ENCODE measurements around the gene ZNF107. TPM values are rescaled to one million over a fixed set of nuclear protein-coding genes. Genes with fewer than 3 reads are reported as not detected.

ZNF107 gene
- total RNA-seq, 2 experiments from 2014 or later: 12.4 TPM

- peaks cover 38% of the 10 kb centered on the region for H3K4me1 Mint-ChIP-seq (ENCODE audit: low read depth)
- peaks cover 11% of the 10 kb centered on the region for H3K9me3 Mint-ChIP-seq
These were observed 19.2 kb downstream of the ZNF107 start for GRCh38 chr7:64685091-64685490.

GRCh38 chr7:64685741-64686140, 19.8 kb downstream of the ZNF107 start:
- H3K4me1 Mint-ChIP-seq (ENCODE audit: low read depth): peaks cover 38% of the 10 kb centered on the region
- H3K27me3 Mint-ChIP-seq: no peaks in the 10 kb centered on the region
- H3K4me3 Mint-ChIP-seq: no peak overlapping the region
- ATAC-seq (ENCODE audit: poor library complexity) (no peak), DNase-seq (no peak)
- intact Hi-C loops (cut with DNase I, micrococcal nuclease): loop anchor here in 1 of 2 experiments (5.0 kb wide), 1 partner anchor 707 kb away; no protein-coding TSS in a partner anchor
- Histone ChIP-seq H3K4me3 (ENCODE audit: low read length) (no peak overlapping the region), H3K4me1 (ENCODE audit: insufficient read depth, low read length) (peaks cover 27% of the 10 kb centered on the region), H3K27me3 (ENCODE audit: control insufficient read depth in 1 of 2, insufficient read depth in 2 of 2, low read length in 2 of 2) (no peaks in the 10 kb centered on the region), H3K9me3 (ENCODE audit: control insufficient read depth in 1 of 2, insufficient read depth in 1 of 2, low read length in 2 of 2) (peaks cover 9 to 42% of the 10 kb centered on the region in 2 experiments), H3K36me3 (ENCODE audit: insufficient read depth, low read length) (peaks cover 65% of the 10 kb centered on the region), H3K27ac (ENCODE audit: low read depth in 1 of 2, low read length in 2 of 2) (no peak overlapping the region)
- H3K9me3 Mint-ChIP-seq: peaks cover 11% of the 10 kb centered on the region
- H3K27ac Mint-ChIP-seq: no peak overlapping the region
- ChIA-PET CTCF (interaction anchor here (1.0 kb wide), 1 partner anchor 11 kb away, joined by 3 read pairs; no protein-coding TSS in a partner anchor), POLR2A (no interaction called here)
- H3K36me3 Mint-ChIP-seq (ENCODE audit: low read depth): no peaks in the 10 kb centered on the region
- TF ChIP-seq CTCF (IDR thresholded peaks at IDR 0.05): no peak

More at GRCh38 chr7:64685091-64685490, 19.2 kb downstream of the ZNF107 start:
- Histone ChIP-seq H3K9me3 (ENCODE audit: control insufficient read depth in 1 of 2, insufficient read depth in 1 of 2, low read length in 2 of 2) (peaks cover 16 to 42% of the 10 kb centered on the region in 2 experiments), H3K27me3 (ENCODE audit: control insufficient read depth in 1 of 2, insufficient read depth in 2 of 2, low read length in 2 of 2) (no peaks in the 10 kb centered on the region), H3K4me3 (ENCODE audit: low read length) (no peak overlapping the region), H3K36me3 (ENCODE audit: insufficient read depth, low read length) (peaks cover 67% of the 10 kb centered on the region), H3K4me1 (ENCODE audit: insufficient read depth, low read length) (peaks cover 27% of the 10 kb centered on the region), H3K27ac (ENCODE audit: low read depth in 1 of 2, low read length in 2 of 2) (no peak overlapping the region)
- H3K27me3 Mint-ChIP-seq: no peaks in the 10 kb centered on the region
- ChIA-PET POLR2A (no interaction called here), CTCF (interaction anchor here (1.0 kb wide), 1 partner anchor 10 kb away, joined by 3 read pairs; no protein-coding TSS in a partner anchor)
- H3K36me3 Mint-ChIP-seq (ENCODE audit: low read depth): no peaks in the 10 kb centered on the region
- no peak overlapping the region for H3K4me3 Mint-ChIP-seq
- ATAC-seq (ENCODE audit: poor library complexity) (no peak), DNase-seq (no peak)
- no peak for TF ChIP-seq CTCF (IDR thresholded peaks at IDR 0.05)
- H3K27ac Mint-ChIP-seq: no peak overlapping the region
- intact Hi-C loops (cut with DNase I, micrococcal nuclease): loop anchor here in 1 of 2 experiments (5.0 kb wide), 1 partner anchor 707 kb away; no protein-coding TSS in a partner anchor

GRCh38 chr7:64686493-64687184, 20.7 kb downstream of the ZNF107 start:
- intact Hi-C loops (cut with DNase I, micrococcal nuclease): loop anchor here in 1 of 2 experiments (5.0 kb wide), 1 partner anchor 706 kb away; no protein-coding TSS in a partner anchor
- H3K4me1 ChIP-seq (ENCODE audit: insufficient read depth, low read length): peaks cover 27% of the 10 kb centered on the region
- H3K27ac ChIP-seq (ENCODE audit: low read depth in 1 of 2, low read length in 2 of 2): no peak overlapping the region
- TF ChIP-seq CTCF (IDR thresholded peaks at IDR 0.05): no peak
- ChIA-PET CTCF (no interaction called here), POLR2A (interaction anchor here (0.6 to 1.2 kb wide), 2 partner anchors 9 to 21 kb away, joined by 4 to 5 read pairs; partner anchors contain the start of gene ZNF107)
- no peaks in the 10 kb centered on the region for H3K27me3 ChIP-seq (ENCODE audit: control insufficient read depth in 1 of 2, insufficient read depth in 2 of 2, low read length in 2 of 2)
- no peak for ATAC-seq (ENCODE audit: poor library complexity)
- Mint-ChIP-seq H3K4me1 (ENCODE audit: low read depth) (peaks cover 38% of the 10 kb centered on the region), H3K9me3 (peaks cover 11% of the 10 kb centered on the region), H3K36me3 (ENCODE audit: low read depth) (no peaks in the 10 kb centered on the region), H3K27ac (peak overlapping the region; percentile 43), H3K4me3 (no peak overlapping the region), H3K27me3 (no peaks in the 10 kb centered on the region)
- peaks cover 62% of the 10 kb centered on the region for H3K36me3 ChIP-seq (ENCODE audit: insufficient read depth, low read length)
- no peak overlapping the region for H3K4me3 ChIP-seq (ENCODE audit: low read length)
- DNase-seq: peak in 1 of 14 experiments; percentile 25
- peaks cover 4 to 35% of the 10 kb centered on the region in 2 experiments for H3K9me3 ChIP-seq (ENCODE audit: control insufficient read depth in 1 of 2, insufficient read depth in 1 of 2, low read length in 2 of 2)
